C4-2B (cell line): ENCODE data around the gene EXD3.

Source experiments
- H3K27ac ChIP-seq: fragments of 450-650 bp; 2 replicates; pipeline ENCODE4 v1.5.1; 2017
- ZFX ChIP-seq: fragments of 450-650 bp; IDR thresholded peaks from 2 replicates; pipeline ENCODE4 v1.6.1; 2017
- TF ChIP-seq, protein P1 (sequence below): fragments of 450-650 bp; conservative IDR thresholded peaks from 2 replicates; pipeline ENCODE4 v1.5.1; 2017; ENCODE audit warnings: mild to moderate bottlenecking

Gene EXD3

GRCh38 chr9:137277329-137278041, 145.5 kb downstream of the EXD3 start, which contains the start of gene TOR4A:
Gene TOR4A, plus strand, starts transcription at chr9:137277726. Its CDS starts 964 bp downstream, at chr9:137278690.
- no peak within 1 kb of the TSS for H3K27ac ChIP-seq
- no peak for TF ChIP-seq ZFX
- TF ChIP-seq, protein P1, sequence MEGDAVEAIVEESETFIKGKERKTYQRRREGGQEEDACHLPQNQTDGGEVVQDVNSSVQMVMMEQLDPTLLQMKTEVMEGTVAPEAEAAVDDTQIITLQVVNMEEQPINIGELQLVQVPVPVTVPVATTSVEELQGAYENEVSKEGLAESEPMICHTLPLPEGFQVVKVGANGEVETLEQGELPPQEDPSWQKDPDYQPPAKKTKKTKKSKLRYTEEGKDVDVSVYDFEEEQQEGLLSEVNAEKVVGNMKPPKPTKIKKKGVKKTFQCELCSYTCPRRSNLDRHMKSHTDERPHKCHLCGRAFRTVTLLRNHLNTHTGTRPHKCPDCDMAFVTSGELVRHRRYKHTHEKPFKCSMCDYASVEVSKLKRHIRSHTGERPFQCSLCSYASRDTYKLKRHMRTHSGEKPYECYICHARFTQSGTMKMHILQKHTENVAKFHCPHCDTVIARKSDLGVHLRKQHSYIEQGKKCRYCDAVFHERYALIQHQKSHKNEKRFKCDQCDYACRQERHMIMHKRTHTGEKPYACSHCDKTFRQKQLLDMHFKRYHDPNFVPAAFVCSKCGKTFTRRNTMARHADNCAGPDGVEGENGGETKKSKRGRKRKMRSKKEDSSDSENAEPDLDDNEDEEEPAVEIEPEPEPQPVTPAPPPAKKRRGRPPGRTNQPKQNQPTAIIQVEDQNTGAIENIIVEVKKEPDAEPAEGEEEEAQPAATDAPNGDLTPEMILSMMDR = no peak

- TF ChIP-seq, protein P1 = no peak
- no peak for TF ChIP-seq ZFX
- H3K27ac ChIP-seq = no peak overlapping the region
These were observed 146.3 kb downstream of the EXD3 start for GRCh38 chr9:137276473-137277328.

- TF ChIP-seq ZFX = no peak
- TF ChIP-seq, protein P1 = no peak
- H3K27ac ChIP-seq = no peak overlapping the region
These were observed 147.1 kb downstream of the EXD3 start for GRCh38 chr9:137275588-137276472.

DNA sequence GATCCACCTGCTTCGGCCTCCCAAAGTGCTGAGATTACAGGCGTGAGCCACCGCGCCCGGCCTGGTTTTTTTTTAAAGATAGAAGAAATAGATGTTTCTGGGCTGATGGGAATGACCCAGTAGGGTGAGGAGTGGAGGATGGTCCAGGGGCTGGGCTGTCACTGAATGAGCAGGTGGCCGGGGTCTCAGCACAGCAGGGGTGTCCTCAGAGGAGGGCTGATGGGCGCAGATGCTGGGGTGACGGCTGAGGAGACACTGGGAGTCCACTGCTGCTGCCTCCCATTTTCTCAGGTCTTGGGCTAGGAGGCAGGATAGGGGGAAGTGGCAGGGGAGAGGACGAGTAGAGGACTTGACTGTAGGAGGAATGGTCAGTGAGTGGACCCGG, 147.8 kb downstream of the EXD3 start:
- no peak for TF ChIP-seq ZFX
- TF ChIP-seq, protein P1 = no peak
- H3K27ac ChIP-seq = no peak overlapping the region

DNA sequence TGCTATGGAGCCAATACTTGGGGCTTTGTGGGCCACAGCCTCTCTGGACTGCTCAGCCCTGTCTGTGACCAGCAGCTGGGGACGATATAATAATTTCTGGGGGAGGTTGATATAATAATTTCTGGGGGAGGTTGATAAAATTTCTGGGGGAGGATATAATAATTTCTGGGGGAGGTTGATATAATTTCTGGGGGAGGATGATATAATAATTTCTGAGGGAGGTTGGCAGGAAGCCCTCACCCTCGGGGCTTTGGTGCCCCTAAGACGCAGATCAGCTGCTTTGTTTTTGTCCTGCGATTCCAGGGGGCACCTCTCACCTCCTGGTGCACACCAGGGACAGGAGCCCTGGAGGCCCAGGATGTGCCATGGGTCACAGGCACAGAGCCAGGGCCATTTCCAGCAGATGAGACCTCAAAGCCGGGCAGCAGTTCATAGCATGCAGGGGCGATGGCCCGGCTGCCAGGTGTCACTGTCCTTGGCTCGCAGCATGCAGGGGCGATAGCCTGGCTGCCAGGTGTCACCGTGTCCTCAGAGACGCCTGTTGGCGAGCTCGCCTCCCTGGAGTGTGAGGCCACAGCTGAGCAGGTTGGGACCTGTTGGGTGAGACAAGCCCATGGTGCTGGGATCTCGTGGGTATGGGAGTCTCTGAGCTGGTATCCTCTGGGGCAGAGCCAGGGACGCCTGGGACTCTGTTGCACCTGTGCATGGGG, 149.2 kb downstream of the EXD3 start:
- TF ChIP-seq, protein P1 = no peak
- no peak for TF ChIP-seq ZFX
- H3K27ac ChIP-seq = peak overlapping the region; percentile 1; the same call in 1 of the 2 replicates

GRCh38 chr9:137273095-137273490, 149.9 kb downstream of the EXD3 start:
- H3K27ac ChIP-seq = no peak overlapping the region; the same call in 1 of the 2 replicates

More at GRCh38 chr9:137273095-137273490, 149.9 kb downstream of the EXD3 start:
- TF ChIP-seq ZFX = no peak
- TF ChIP-seq, protein P1 = no peak
